Endothelial cell of umbilical vein (primary cell): ENCODE data around the gene CRABP1. TPM values are rescaled to one million over a fixed set of nuclear protein-coding genes. Genes with fewer than 3 reads are reported as not detected.

Experiments used
- BruUV-seq: library from RNA; stranded (reverse); fragments of 400-500 nt; replicated peaks from 2 replicates; lab custom pipeline; 2021; lab: Mats Ljungman, UMichigan
- CTCF ChIA-PET: fragments of 300-600, 350-600 bp; sonication (Branson Sonifier 250); formaldehyde crosslinking; loops from one replicate; lab custom pipeline; 2021; ENCODE audit warnings: antibody characterized with exemption, inconsistent platforms; lab: Charles Lee
- POLR2A ChIA-PET: fragments of 300-600, 350-600 bp; sonication (Branson Sonifier 250); formaldehyde crosslinking; loops from one replicate; lab custom pipeline; 2021; ENCODE audit warnings: antibody characterized with exemption, inconsistent platforms; lab: Charles Lee
- DNase-seq: peaks from one replicate; pipeline ENCODE4 v3.0.0-alpha.2; 2011; ENCODE audit warnings: low read depth, low spot score
- FAIRE-seq: peaks from 2 replicates; lab custom pipeline; 2011; peaks lifted over from hg19 to GRCh38; lab: Jason Lieb, UNC
- H2AFZ ChIP-seq: 2 replicates; pipeline ENCODE4 v1.6.0; 2012; ENCODE audit warnings: low read depth, low read length, control low read depth, inconsistent platforms
- H3K27ac ChIP-seq: 2 replicates; pipeline ENCODE4 v1.5.1; 2011; ENCODE audit warnings: low read depth, mild to moderate bottlenecking, control low read depth, low read length, moderate library complexity; ENCODE audit not compliant: insufficient read depth
- H3K27me3 ChIP-seq, 2 experiments: 2 replicates each; pipeline versions ENCODE4 v1.6.0 to v1.6.1; 2011; ENCODE audit warnings: low read length in 2 of 2, mixed read lengths in 1 of 2; ENCODE audit not compliant: control insufficient read depth in 2 of 2, insufficient read depth in 2 of 2
- H3K36me3 ChIP-seq, 2 experiments: 2 replicates in 1 of 2; 3 replicates in 1 of 2; pipeline ENCODE4 v1.5.1; 2011; ENCODE audit warnings: low read length in 2 of 2, mild to moderate bottlenecking in 1 of 2, moderate library complexity in 1 of 2; ENCODE audit not compliant: control insufficient read depth in 2 of 2, insufficient read depth in 2 of 2; ENCODE audit errors: extremely low read depth in 1 of 2
- H3K4me1 ChIP-seq: 3 replicates; pipeline ENCODE4 v1.5.1; 2011; ENCODE audit warnings: mild to moderate bottlenecking, low read length; ENCODE audit not compliant: control insufficient read depth, insufficient read depth; ENCODE audit errors: extremely low read depth
- H3K4me2 ChIP-seq: 2 replicates; pipeline ENCODE4 v1.6.1; 2011; ENCODE audit warnings: low read length, control low read depth, mixed read lengths; ENCODE audit not compliant: insufficient read depth
- H3K4me3 ChIP-seq, 3 experiments: fragments of 200-600 bp in 1 of 3; sonication (generic), shearing (Covaris generic) in 1 of 3; replicated peaks in 1 of 3; 2 replicates each; pipeline ENCODE4 v1.5.1; 2011 to 2016; ENCODE audit warnings: control low read depth in 3 of 3, low read length in 3 of 3, mild to moderate bottlenecking in 2 of 3, inconsistent platforms in 1 of 3, low read depth in 1 of 3, moderate library complexity in 1 of 3; ENCODE audit not compliant: insufficient read depth in 1 of 3
- H3K79me2 ChIP-seq: 2 replicates; pipeline ENCODE4 v1.6.0; 2012; ENCODE audit warnings: low read length, inconsistent platforms; ENCODE audit not compliant: control insufficient read depth, insufficient read depth
- H3K9ac ChIP-seq: replicated peaks from 2 replicates; pipeline ENCODE3; 2011; ENCODE audit warnings: low read length, control low read depth; ENCODE audit not compliant: insufficient read depth; ENCODE audit errors: extremely low read depth
- H3K9me1 ChIP-seq: replicated peaks from 3 replicates; pipeline ENCODE4 v1.6.0; 2011; ENCODE audit warnings: mild to moderate bottlenecking, low read length; ENCODE audit not compliant: control insufficient read depth, insufficient read depth; ENCODE audit errors: extremely low read depth
- H3K9me3 ChIP-seq: replicated peaks from 2 replicates; pipeline ENCODE4 v1.5.1; 2012; ENCODE audit warnings: low read length, inconsistent platforms; ENCODE audit not compliant: control insufficient read depth, insufficient read depth
- H4K20me1 ChIP-seq: replicated peaks from 2 replicates; pipeline ENCODE3; 2011; ENCODE audit warnings: mild to moderate bottlenecking, low read length; ENCODE audit not compliant: control insufficient read depth, insufficient read depth; ENCODE audit errors: extremely low read depth
- EZH2 ChIP-seq: IDR thresholded peaks from 2 replicates; pipeline ENCODE4 v1.6.1; 2012; ENCODE audit warnings: borderline replicate concordance, low read depth, mild to moderate bottlenecking, moderate library complexity, low read length, inconsistent platforms; ENCODE audit not compliant: severe bottlenecking
- FOS ChIP-seq: IDR thresholded peaks from 2 replicates; pipeline ENCODE4 v1.6.1; 2011; ENCODE audit warnings: mild to moderate bottlenecking, low read length, moderate library complexity, borderline replicate concordance; ENCODE audit not compliant: insufficient read depth
- GATA2 ChIP-seq: IDR thresholded peaks from 2 replicates; pipeline ENCODE4 v1.7.0; 2011; ENCODE audit warnings: low read depth, mild to moderate bottlenecking, moderate library complexity, mixed read lengths, low read length; ENCODE audit not compliant: insufficient read length, insufficient read depth
- JUN ChIP-seq: IDR thresholded peaks from 2 replicates; pipeline ENCODE4 v1.6.1; 2011; ENCODE audit warnings: borderline replicate concordance, low read depth; ENCODE audit not compliant: insufficient read length, insufficient read depth
- MYC ChIP-seq: IDR thresholded peaks from one replicate; pipeline ENCODE4 v1.6.1; 2011; ENCODE audit warnings: mild to moderate bottlenecking, low read depth, low read length
- POLR2A ChIP-seq: IDR thresholded peaks from 2 replicates; pipeline ENCODE4 v1.6.1; 2012; ENCODE audit warnings: low read depth, mild to moderate bottlenecking, control low read depth, low read length
- POLR2AphosphoS5 ChIP-seq: IDR thresholded peaks from 2 replicates; pipeline ENCODE4 v1.6.1; 2012; ENCODE audit warnings: low read depth, mild to moderate bottlenecking, control low read depth, low read length, moderate library complexity; ENCODE audit not compliant: insufficient read depth
- dilution Hi-C: fragments of 300-500 bp; cut with MboI; formaldehyde crosslinking; loops from one replicate; pipeline ENCODE4 v1.15.0; 2019; ENCODE audit warnings: low sequenced_read_pairs; ENCODE audit not compliant: extremely low pct_ligation_motif_present
- intact Hi-C: fragments of 100-400 bp; cut with micrococcal nuclease; formaldehyde crosslinking; loops from one replicate; pipeline ENCODE4 v1.10.0; 2022
- polyA plus RNA-seq, 4 experiments: library from polyadenylated mRNA; depleted of rRNA in 3 of 4; stranded (reverse) in 3 of 4; unstranded in 1 of 4; fragments of >200 nt; gene quantifications; 2 replicates each; pipeline versions ENCODE4 v1.2.1 to v1.2.3, GENCODE V29; 2011 to 2012; ENCODE audit warnings: missing spikeins in 1 of 4
- total RNA-seq: library from RNA; stranded (reverse); gene quantifications from 2 replicates; pipeline ENCODE4 v1.2.3, GENCODE V29; 2021
- TF ChIP-seq, protein P1 (sequence below), 2 donors: IDR thresholded peaks; 1 replicate in 1 of 2; 2 replicates in 1 of 2; pipeline ENCODE4 v1.5.1; 2011; ENCODE audit warnings: low read length in 2 of 2, mild to moderate bottlenecking in 2 of 2, moderate library complexity in 2 of 2, control low read depth in 1 of 2, inconsistent platforms in 1 of 2, low read depth in 1 of 2; ENCODE audit not compliant: insufficient read depth in 1 of 2; ENCODE audit errors: extremely low read depth in 1 of 2
- TF ChIP-seq, protein P2 (sequence below): IDR thresholded peaks from 2 replicates; pipeline ENCODE4 v1.6.1; 2011; ENCODE audit not compliant: insufficient read depth, insufficient read length

Gene CRABP1
- total and polyA plus RNA-seq, 2 donors (not counting 3 experiments of a cell fraction or from before 2014, with no cell fraction given), result 0.11 TPM; not detected in 1

DNA sequence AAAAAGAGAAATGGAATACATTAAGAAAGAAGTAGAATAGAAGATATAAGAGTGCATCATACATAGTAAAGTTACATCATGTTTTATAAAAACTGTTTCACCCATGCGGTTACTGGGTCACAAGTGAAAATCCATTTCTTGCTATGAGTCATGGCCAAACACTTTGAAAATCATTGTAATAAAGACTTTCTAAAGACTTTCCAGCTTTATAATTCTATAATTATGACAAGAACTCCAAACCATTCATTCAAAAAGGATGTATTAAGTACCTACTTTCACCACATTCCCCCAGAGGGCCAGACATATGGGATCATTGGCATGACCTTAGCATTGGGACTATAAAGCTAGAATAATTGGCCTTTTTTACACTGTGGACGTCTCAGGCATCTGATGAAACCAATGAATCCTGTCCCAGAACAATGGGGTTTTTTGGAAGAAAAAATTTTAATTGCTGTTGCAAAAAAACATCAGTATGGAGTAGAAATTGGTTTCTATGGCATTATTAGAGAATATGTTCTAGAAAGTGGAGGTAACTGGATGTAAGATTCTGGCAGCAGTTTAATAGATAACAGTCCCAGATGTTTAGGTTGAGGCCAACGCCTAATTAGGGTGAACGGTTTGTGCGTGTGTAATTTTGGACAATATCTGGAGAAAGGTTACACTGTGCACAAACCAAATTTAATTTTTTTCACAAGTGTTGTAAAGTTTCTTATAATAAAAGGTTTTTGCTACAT is 37.4 kb upstream of the CRABP1 start:
- H3K9ac ChIP-seq, result no peak overlapping the region
- intact Hi-C loops, result no loop called here
- no peak for FAIRE-seq

More for the DNA sequence above, 37.4 kb upstream of the CRABP1 start:
- Histone ChIP-seq H3K27me3 (peaks cover 2 to 5% of the 10 kb centered on the region in 2 experiments), H2AFZ (no peak overlapping the region), H3K4me3 (no peak overlapping the region), H4K20me1 (no peaks in the 10 kb centered on the region), H3K9me1 (no peaks in the 10 kb centered on the region), H3K4me1 (peaks cover 7% of the 10 kb centered on the region), H3K27ac (no peak overlapping the region), H3K79me2 (peaks cover 13% of the 10 kb centered on the region), H3K36me3 (no peaks in the 10 kb centered on the region), H3K4me2 (no peak overlapping the region), H3K9me3 (no peaks in the 10 kb centered on the region)
- dilution Hi-C loops, result no loop called here
- BruUV-seq, result no TSS peak
- POLR2A ChIA-PET, result no interaction called here
- CTCF ChIA-PET, result interaction anchor here (1.5 to 1.7 kb wide), 3 partner anchors 9 to 135 kb away, joined by 3 to 5 read pairs (median 4); partner anchors contain the start of gene IREB2
- TF ChIP-seq, protein P1, sequence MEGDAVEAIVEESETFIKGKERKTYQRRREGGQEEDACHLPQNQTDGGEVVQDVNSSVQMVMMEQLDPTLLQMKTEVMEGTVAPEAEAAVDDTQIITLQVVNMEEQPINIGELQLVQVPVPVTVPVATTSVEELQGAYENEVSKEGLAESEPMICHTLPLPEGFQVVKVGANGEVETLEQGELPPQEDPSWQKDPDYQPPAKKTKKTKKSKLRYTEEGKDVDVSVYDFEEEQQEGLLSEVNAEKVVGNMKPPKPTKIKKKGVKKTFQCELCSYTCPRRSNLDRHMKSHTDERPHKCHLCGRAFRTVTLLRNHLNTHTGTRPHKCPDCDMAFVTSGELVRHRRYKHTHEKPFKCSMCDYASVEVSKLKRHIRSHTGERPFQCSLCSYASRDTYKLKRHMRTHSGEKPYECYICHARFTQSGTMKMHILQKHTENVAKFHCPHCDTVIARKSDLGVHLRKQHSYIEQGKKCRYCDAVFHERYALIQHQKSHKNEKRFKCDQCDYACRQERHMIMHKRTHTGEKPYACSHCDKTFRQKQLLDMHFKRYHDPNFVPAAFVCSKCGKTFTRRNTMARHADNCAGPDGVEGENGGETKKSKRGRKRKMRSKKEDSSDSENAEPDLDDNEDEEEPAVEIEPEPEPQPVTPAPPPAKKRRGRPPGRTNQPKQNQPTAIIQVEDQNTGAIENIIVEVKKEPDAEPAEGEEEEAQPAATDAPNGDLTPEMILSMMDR (IDR thresholded peaks at IDR 0.05; ENCODE audit: extremely low read depth in 1 of 2, insufficient read depth in 1 of 2, low read depth in 1 of 2, low read length in 2 of 2), result no peak
- TF ChIP-seq GATA2 (no peak), FOS (no peak), JUN (no peak), MYC (no peak), POLR2A (no peak), POLR2AphosphoS5 (no peak), EZH2 (no peak)
- TF ChIP-seq, protein P2, sequence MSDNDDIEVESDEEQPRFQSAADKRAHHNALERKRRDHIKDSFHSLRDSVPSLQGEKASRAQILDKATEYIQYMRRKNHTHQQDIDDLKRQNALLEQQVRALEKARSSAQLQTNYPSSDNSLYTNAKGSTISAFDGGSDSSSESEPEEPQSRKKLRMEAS, result no peak
- DNase-seq, result no peak
